Common myeloid progenitor, CD34-positive (primary cell): Measurements from ENCODE around the gene PRKCH.

ENCODE experiments used
- CTCF ChIA-PET: fragments of 350-600 bp; sonication (Branson Sonifier 250); formaldehyde crosslinking; loops from one replicate; lab custom pipeline; 2021; ENCODE audit warnings: antibody characterized with exemption; lab: Charles Lee
- POLR2A ChIA-PET: fragments of 350-600 bp; sonication (Branson Sonifier 250); formaldehyde crosslinking; loops from one replicate; lab custom pipeline; 2021; ENCODE audit warnings: antibody characterized with exemption; lab: Charles Lee
- DNase-seq, 3 donors: peaks; one replicate each; pipeline versions ENCODE4 v3.0.0 to v3.0.0-alpha.2; 2013
- H3K27ac ChIP-seq, 2 experiments: 1 replicate in 1 of 2; 2 replicates in 1 of 2; pipeline ENCODE4 v1.7.0; 2013; ENCODE audit warnings: inconsistent platforms in 2 of 2, low read length in 2 of 2, mild to moderate bottlenecking in 2 of 2, low read depth in 1 of 2, moderate library complexity in 1 of 2; ENCODE audit not compliant: severe bottlenecking in 2 of 2, insufficient read depth in 1 of 2, poor library complexity in 1 of 2
- H3K27me3 ChIP-seq, 5 experiments: replicated peaks in 2 of 5; 1 replicate in 3 of 5; 2 replicates in 2 of 5; pipeline versions ENCODE4 v1.6.1 to v1.7.0; 2013; ENCODE audit warnings: low read length in 4 of 5, mild to moderate bottlenecking in 2 of 5, moderate library complexity in 2 of 5, inconsistent platforms in 1 of 5; ENCODE audit not compliant: insufficient read depth in 5 of 5, control insufficient read depth in 4 of 5
- H3K36me3 ChIP-seq, 4 experiments: 1 replicate in 2 of 4; 2 replicates in 2 of 4; pipeline versions ENCODE4 v1.6.1 to v1.7.0; 2013; ENCODE audit warnings: low read length in 3 of 4, control low read depth in 1 of 4, mild to moderate bottlenecking in 1 of 4; ENCODE audit not compliant: control insufficient read depth in 4 of 4, insufficient read depth in 4 of 4
- H3K4me1 ChIP-seq, 4 experiments: 1 replicate in 3 of 4; 2 replicates in 1 of 4; pipeline versions ENCODE4 v1.6.1 to v1.7.1; 2013; ENCODE audit warnings: low read length in 3 of 4, mild to moderate bottlenecking in 3 of 4, control low read depth in 1 of 4, inconsistent platforms in 1 of 4, moderate library complexity in 1 of 4; ENCODE audit not compliant: control insufficient read depth in 4 of 4, insufficient read depth in 4 of 4; ENCODE audit errors: control extremely low read depth in 1 of 4
- H3K4me3 ChIP-seq, 7 experiments: 1 replicate in 4 of 7; 2 replicates in 3 of 7; pipeline versions ENCODE4 v1.5.1 to v1.7.0; 2013; ENCODE audit warnings: mild to moderate bottlenecking in 7 of 7, low read length in 6 of 7, moderate library complexity in 6 of 7, inconsistent platforms in 2 of 7, low read depth in 2 of 7, control low read depth in 1 of 7; ENCODE audit not compliant: insufficient read depth in 4 of 7, control insufficient read depth in 1 of 7; ENCODE audit errors: extremely low read depth in 1 of 7
- H3K9me3 ChIP-seq, 5 experiments: 1 replicate in 4 of 5; 2 replicates in 1 of 5; pipeline versions ENCODE4 v1.6.1 to v1.7.1; 2013; ENCODE audit warnings: low read length in 4 of 5, mild to moderate bottlenecking in 2 of 5, inconsistent platforms in 1 of 5, low read depth in 1 of 5, moderate library complexity in 1 of 5; ENCODE audit not compliant: control insufficient read depth in 4 of 5, insufficient read depth in 2 of 5; ENCODE audit errors: control extremely low read depth in 1 of 5
- WGBS: methylation state at CpG from one replicate; pipeline ENCODE4 v1.1.5; 2013; ENCODE audit not compliant: insufficient coverage; 5-methylcytosine and 5-hydroxymethylcytosine counted together

The PRKCH gene

GRCh38 chr14:61281186-61281947 is 40.0 kb upstream of the PRKCH start, which contains the start of gene TMEM30B:
TSS of gene TMEM30B (minus strand) at chr14:61281338. CDS start at chr14:61281147, 191 bp downstream.
- ChIA-PET CTCF (interaction anchor here (0.7 to 3.4 kb wide), 10 partner anchors 10 to 556 kb away, joined by 3 to 29 read pairs (median 4); no protein-coding TSS in a partner anchor), POLR2A (interaction anchor here (0.5 kb wide), 2 partner anchors 553 to 1033 kb away, joined by 3 to 7 read pairs; no protein-coding TSS in a partner anchor)
- no peak for DNase-seq
- H3K4me1 ChIP-seq = peaks cover 0 to 23% (median 17%) of the 10 kb centered on the region in 4 experiments
- no peaks in the 10 kb centered on the region for H3K9me3 ChIP-seq
- H3K27ac ChIP-seq = no peak within 1 kb of the TSS
- peak within 1 kb of the TSS; percentile 32 to 78 (median 61) for H3K4me3 ChIP-seq
- H3K27me3 ChIP-seq = peaks cover 13 to 36% (median 27%) of the 10 kb centered on the region in 5 experiments
- no peaks in the 10 kb centered on the region for H3K36me3 ChIP-seq
- 20% methylated on average over 42 of the region's 43 CpGs for WGBS

- Histone ChIP-seq H3K9me3 (no peaks in the 10 kb centered on the region), H3K36me3 (no peaks in the 10 kb centered on the region), H3K27me3 (peaks cover 13 to 36% (median 27%) of the 10 kb centered on the region in 5 experiments), H3K4me3 (no peak overlapping the region), H3K4me1 (peaks cover 0 to 23% (median 17%) of the 10 kb centered on the region in 4 experiments), H3K27ac (no peak overlapping the region)
- ChIA-PET CTCF (interaction anchor here (0.7 to 3.4 kb wide), 6 partner anchors 10 to 151 kb away, joined by 3 to 29 read pairs (median 9); no protein-coding TSS in a partner anchor), POLR2A (interaction anchor here (0.5 kb wide), 1 partner anchor 1034 kb away, joined by 3 read pairs; no protein-coding TSS in a partner anchor)
- no peak for DNase-seq
- WGBS = 100% methylated on average over 1 of the region's 1 CpG
Observed at GRCh38 chr14:61281948-61282275, 39.5 kb upstream of the PRKCH start.

GRCh38 chr14:61282746-61283145 is 38.6 kb upstream of the PRKCH start:
- no peak for DNase-seq
- CTCF ChIA-PET = interaction anchor here (0.6 to 7.6 kb wide), 5 partner anchors 9 to 1131 kb away, joined by 3 to 107 read pairs (median 13); no protein-coding TSS in a partner anchor
- no CpG with 5 or more reads among the region's 2 CpGs for WGBS
- POLR2A ChIA-PET = no interaction called here
- H3K36me3 ChIP-seq = no peaks in the 10 kb centered on the region
- no peak overlapping the region for H3K4me3 ChIP-seq
- H3K27ac ChIP-seq = no peak overlapping the region
- H3K4me1 ChIP-seq = peaks cover 0 to 23% (median 17%) of the 10 kb centered on the region in 4 experiments
- no peaks in the 10 kb centered on the region for H3K9me3 ChIP-seq
- peaks cover 13 to 36% (median 27%) of the 10 kb centered on the region in 5 experiments for H3K27me3 ChIP-seq

GRCh38 chr14:61284001-61284400 is 37.4 kb upstream of the PRKCH start:
- CTCF ChIA-PET = interaction anchor here (0.5 to 7.6 kb wide), 6 partner anchors 10 to 553 kb away, joined by 3 to 107 read pairs (median 4); no protein-coding TSS in a partner anchor
- no peaks in the 10 kb centered on the region for H3K9me3 ChIP-seq
- H3K36me3 ChIP-seq = no peaks in the 10 kb centered on the region
- peaks cover 0 to 23% (median 17%) of the 10 kb centered on the region in 4 experiments for H3K4me1 ChIP-seq
- no peak overlapping the region for H3K27ac ChIP-seq
- POLR2A ChIA-PET = no interaction called here
- peaks cover 9 to 36% (median 24%) of the 10 kb centered on the region in 5 experiments for H3K27me3 ChIP-seq
- peak in 2 of 3 donors; percentile 17 to 41 for DNase-seq
- 87% methylated on average over 3 of the region's 3 CpGs for WGBS
- H3K4me3 ChIP-seq = no peak overlapping the region

GRCh38 chr14:61285364-61285763 is 36.0 kb upstream of the PRKCH start:
- CTCF ChIA-PET = interaction anchor here (0.9 to 7.6 kb wide), 12 partner anchors 8 to 552 kb away, joined by 3 to 107 read pairs (median 4); no protein-coding TSS in a partner anchor
- no peak overlapping the region for H3K27ac ChIP-seq
- peaks cover 0 to 17% (median 11%) of the 10 kb centered on the region in 4 experiments for H3K4me1 ChIP-seq
- no peak overlapping the region for H3K4me3 ChIP-seq
- peaks cover 2 to 23% (median 10%) of the 10 kb centered on the region in 5 experiments for H3K27me3 ChIP-seq
- POLR2A ChIA-PET = no interaction called here
- H3K9me3 ChIP-seq = no peaks in the 10 kb centered on the region
- H3K36me3 ChIP-seq = no peaks in the 10 kb centered on the region
- WGBS = 100% methylated on average over 2 of the region's 4 CpGs
- DNase-seq = no peak

GRCh38 chr14:61287196-61287595 is 34.2 kb upstream of the PRKCH start:
- Histone ChIP-seq H3K27ac (no peak overlapping the region), H3K36me3 (no peaks in the 10 kb centered on the region), H3K9me3 (no peaks in the 10 kb centered on the region), H3K4me1 (peaks cover 0 to 5% (median 0%) of the 10 kb centered on the region in 4 experiments), H3K27me3 (peaks cover 0 to 7% (median 2%) of the 10 kb centered on the region in 5 experiments), H3K4me3 (no peak overlapping the region)
- ChIA-PET POLR2A (interaction anchor here (0.6 kb wide), 1 partner anchor 13 kb away, joined by 3 read pairs; no protein-coding TSS in a partner anchor), CTCF (interaction anchor here (1.1 to 7.6 kb wide), 3 partner anchors 11 to 130 kb away, joined by 3 to 107 read pairs (median 11); no protein-coding TSS in a partner anchor)
- DNase-seq = no peak
- WGBS = 93% methylated on average over 4 of the region's 7 CpGs
